CD14-positive monocyte (primary cell): ENCODE data around the gene FERD3L. TPM values are rescaled to one million over a fixed set of nuclear protein-coding genes. Genes with fewer than 3 reads are reported as not detected.

Source experiments
- DNase-seq, 3 donors: peaks; one replicate each; pipeline ENCODE4 v3.0.0-alpha.2; 2011 to 2022
- H2AFZ ChIP-seq: 2 replicates; pipeline ENCODE4 v1.6.0; 2012; ENCODE audit warnings: mild to moderate bottlenecking, low read depth, low read length, inconsistent platforms; ENCODE audit not compliant: insufficient read depth, poor library complexity, severe bottlenecking
- H3K27ac ChIP-seq, 2 donors: 1 replicate in 1 of 2; 2 replicates in 1 of 2; pipeline ENCODE4 v1.5.1; 2012 to 2013; ENCODE audit warnings: low read length in 2 of 2, control low read depth in 1 of 2, inconsistent platforms in 1 of 2, low read depth in 1 of 2, mild to moderate bottlenecking in 1 of 2
- H3K27me3 ChIP-seq, 2 donors: one replicate each; pipeline versions ENCODE4 v1.6.0 to v1.6.1; 2011 to 2013; ENCODE audit warnings: low read length in 2 of 2; ENCODE audit not compliant: control insufficient read depth in 2 of 2, insufficient read depth in 2 of 2
- H3K36me3 ChIP-seq, 2 donors: replicated peaks in 1 of 2; 1 replicate in 1 of 2; 2 replicates in 1 of 2; pipeline versions ENCODE4 v1.5.1 to v1.6.1; 2012 to 2013; ENCODE audit warnings: low read length in 2 of 2, control low read depth in 1 of 2, inconsistent platforms in 1 of 2, mild to moderate bottlenecking in 1 of 2; ENCODE audit not compliant: insufficient read depth in 2 of 2, control insufficient read depth in 1 of 2
- H3K4me1 ChIP-seq, 2 donors: 1 replicate in 1 of 2; 2 replicates in 1 of 2; pipeline versions ENCODE4 v1.5.1 to v1.6.1; 2012 to 2013; ENCODE audit warnings: low read length in 2 of 2, control low read depth in 1 of 2, inconsistent platforms in 1 of 2, mild to moderate bottlenecking in 1 of 2, moderate library complexity in 1 of 2; ENCODE audit not compliant: insufficient read depth in 2 of 2, control insufficient read depth in 1 of 2
- H3K4me2 ChIP-seq: replicated peaks from 2 replicates; pipeline ENCODE3; 2012; ENCODE audit warnings: low read length, moderate library complexity, mild to moderate bottlenecking; ENCODE audit not compliant: poor library complexity, severe bottlenecking; ENCODE audit errors: extremely low read depth
- H3K4me3 ChIP-seq, 3 experiments: fragments of 200-600 bp in 1 of 3; sonication (generic) in 1 of 3; replicated peaks in 1 of 3; 1 replicate in 2 of 3; 2 replicates in 1 of 3; pipeline ENCODE4 v1.5.1; 2011 to 2013; ENCODE audit warnings: low read length in 3 of 3, mild to moderate bottlenecking in 3 of 3, control low read depth in 2 of 3, low read depth in 2 of 3, inconsistent platforms in 1 of 3, moderate library complexity in 1 of 3
- H3K79me2 ChIP-seq: 2 replicates; pipeline ENCODE4 v1.6.0; 2012; ENCODE audit warnings: mild to moderate bottlenecking, control low read depth, inconsistent platforms, low read length, moderate library complexity; ENCODE audit not compliant: insufficient read depth
- H3K9ac ChIP-seq: 2 replicates; pipeline ENCODE4 v1.6.0; 2017; ENCODE audit warnings: low read length, mild to moderate bottlenecking; ENCODE audit not compliant: insufficient read depth, poor library complexity, severe bottlenecking
- H3K9me3 ChIP-seq, 2 donors: replicated peaks in 1 of 2; 1 replicate in 1 of 2; 2 replicates in 1 of 2; pipeline versions ENCODE4 v1.5.1 to v1.6.1; 2012 to 2013; ENCODE audit warnings: low read length in 2 of 2, control low read depth in 1 of 2; ENCODE audit not compliant: control insufficient read depth in 1 of 2, insufficient read depth in 1 of 2
- H4K20me1 ChIP-seq: 2 replicates; pipeline ENCODE4 v1.6.0; 2012; ENCODE audit warnings: mild to moderate bottlenecking, low read length, control low read depth, moderate library complexity; ENCODE audit not compliant: insufficient read depth
- H3K27ac Mint-ChIP-seq, 7 donors: one replicate each; pipeline ENCODE4 v1.8.0; 2020; ENCODE audit warnings: mild to moderate bottlenecking in 7 of 7, mixed read lengths in 7 of 7, moderate library complexity in 6 of 7, inconsistent platforms in 2 of 7
- H3K27me3 Mint-ChIP-seq, 3 donors: one replicate each; pipeline ENCODE4 v1.8.0; 2021 to 2022; ENCODE audit warnings: low read depth in 3 of 3, mild to moderate bottlenecking in 3 of 3, mixed read lengths in 3 of 3, moderate library complexity in 3 of 3, inconsistent platforms in 1 of 3
- H3K36me3 Mint-ChIP-seq, 2 donors: one replicate each; pipeline ENCODE4 v1.8.0; 2020; ENCODE audit warnings: mixed read lengths in 2 of 2, inconsistent platforms in 1 of 2, mild to moderate bottlenecking in 1 of 2
- H3K4me1 Mint-ChIP-seq: one replicate; pipeline ENCODE4 v1.8.0; 2020; ENCODE audit warnings: mild to moderate bottlenecking, mixed read lengths
- H3K4me3 Mint-ChIP-seq, 2 donors: one replicate each; pipeline ENCODE4 v1.8.0; 2020; ENCODE audit warnings: mild to moderate bottlenecking in 2 of 2, mixed read lengths in 2 of 2, moderate library complexity in 1 of 2
- H3K9me3 Mint-ChIP-seq, 7 donors: one replicate each; pipeline ENCODE4 v1.8.0; 2020 to 2022; ENCODE audit warnings: mixed read lengths in 7 of 7, mild to moderate bottlenecking in 6 of 7, moderate library complexity in 6 of 7, inconsistent platforms in 2 of 7
- WGBS: methylation state at CpG from one replicate; pipeline ENCODE4 v1.1.5; 2013; ENCODE audit warnings: missing lambda C conversion rate; ENCODE audit not compliant: insufficient coverage; 5-methylcytosine and 5-hydroxymethylcytosine counted together
- intact Hi-C, 2 donors: fragments of 100-400 bp; cut with micrococcal nuclease; formaldehyde crosslinking; loops; one replicate each; pipeline versions ENCODE4 v1.15.0 to v1.15.1; 2023
- polyA plus RNA-seq, 3 donors: library from polyadenylated mRNA; depleted of rRNA in 1 of 3; unstranded in 2 of 3; stranded (reverse) in 1 of 3; fragments of 300-500 nt in 2 of 3; fragments of >200 nt in 1 of 3; fragmentation: Illumina TruSeq in 2 of 3; gene quantifications; 1 replicate in 2 of 3; 2 replicates in 1 of 3; pipeline ENCODE4 v1.2.3, GENCODE V29; 2012 to 2021
- TF ChIP-seq, protein P1 (sequence below): fragments of 200-600 bp; IDR thresholded peaks from one replicate; pipeline ENCODE4 v1.8.0; 2022; ENCODE audit warnings: antibody characterized with exemption, mild to moderate bottlenecking

FERD3L gene
- polyA plus RNA-seq, 3 donors, result not detected

DNA sequence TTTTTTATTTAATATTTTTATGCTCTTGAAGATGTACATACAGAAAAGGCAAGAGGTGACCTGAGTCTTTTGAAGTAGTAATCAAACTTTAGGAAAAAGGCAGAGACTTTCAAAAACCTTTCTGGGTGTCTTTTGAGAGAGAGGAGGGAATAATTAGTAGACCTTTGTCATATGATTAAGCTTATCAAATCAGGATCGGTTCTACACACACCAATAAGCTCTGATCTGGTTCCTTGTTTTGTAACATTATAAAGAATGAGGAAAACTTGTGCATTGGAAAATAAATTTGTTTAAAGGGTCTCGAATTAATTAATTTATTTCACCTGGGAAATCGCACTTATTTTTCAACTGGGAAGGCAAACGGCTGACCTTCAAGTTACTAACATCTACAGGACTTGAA lies 39.7 kb downstream of the FERD3L start:
- Histone ChIP-seq H3K4me2 (no peak overlapping the region), H3K9me3 (peaks cover 9 to 44% of the 10 kb centered on the region in 2 donors), H3K9ac (no peak overlapping the region), H3K4me3 (no peak overlapping the region), H3K4me1 (peaks cover 22 to 24% of the 10 kb centered on the region in 2 donors), H3K27ac (no peak overlapping the region), H3K27me3 (peaks cover 87 to 97% of the 10 kb centered on the region in 2 donors), H4K20me1 (no peaks in the 10 kb centered on the region), H2AFZ (no peak overlapping the region), H3K79me2 (no peaks in the 10 kb centered on the region), H3K36me3 (no peaks in the 10 kb centered on the region)
- no peak for DNase-seq
- no peak overlapping the region for H3K27ac Mint-ChIP-seq
- TF ChIP-seq, protein P1, sequence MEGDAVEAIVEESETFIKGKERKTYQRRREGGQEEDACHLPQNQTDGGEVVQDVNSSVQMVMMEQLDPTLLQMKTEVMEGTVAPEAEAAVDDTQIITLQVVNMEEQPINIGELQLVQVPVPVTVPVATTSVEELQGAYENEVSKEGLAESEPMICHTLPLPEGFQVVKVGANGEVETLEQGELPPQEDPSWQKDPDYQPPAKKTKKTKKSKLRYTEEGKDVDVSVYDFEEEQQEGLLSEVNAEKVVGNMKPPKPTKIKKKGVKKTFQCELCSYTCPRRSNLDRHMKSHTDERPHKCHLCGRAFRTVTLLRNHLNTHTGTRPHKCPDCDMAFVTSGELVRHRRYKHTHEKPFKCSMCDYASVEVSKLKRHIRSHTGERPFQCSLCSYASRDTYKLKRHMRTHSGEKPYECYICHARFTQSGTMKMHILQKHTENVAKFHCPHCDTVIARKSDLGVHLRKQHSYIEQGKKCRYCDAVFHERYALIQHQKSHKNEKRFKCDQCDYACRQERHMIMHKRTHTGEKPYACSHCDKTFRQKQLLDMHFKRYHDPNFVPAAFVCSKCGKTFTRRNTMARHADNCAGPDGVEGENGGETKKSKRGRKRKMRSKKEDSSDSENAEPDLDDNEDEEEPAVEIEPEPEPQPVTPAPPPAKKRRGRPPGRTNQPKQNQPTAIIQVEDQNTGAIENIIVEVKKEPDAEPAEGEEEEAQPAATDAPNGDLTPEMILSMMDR, result no peak
- no CpG with 5 or more reads among the region's 4 CpGs for WGBS
- peaks cover 33% of the 10 kb centered on the region for H3K4me1 Mint-ChIP-seq
- H3K4me3 Mint-ChIP-seq, result peak overlapping the region in 1 of 2 donors; percentile 99
- peaks cover 78 to 95% (median 90%) of the 10 kb centered on the region in 3 donors for H3K27me3 Mint-ChIP-seq
- intact Hi-C loops, result no loop called here
- peaks cover 3 to 10% of the 10 kb centered on the region in 2 donors for H3K36me3 Mint-ChIP-seq
- H3K9me3 Mint-ChIP-seq, result peaks cover 0 to 52% (median 41%) of the 10 kb centered on the region in 7 donors

DNA sequence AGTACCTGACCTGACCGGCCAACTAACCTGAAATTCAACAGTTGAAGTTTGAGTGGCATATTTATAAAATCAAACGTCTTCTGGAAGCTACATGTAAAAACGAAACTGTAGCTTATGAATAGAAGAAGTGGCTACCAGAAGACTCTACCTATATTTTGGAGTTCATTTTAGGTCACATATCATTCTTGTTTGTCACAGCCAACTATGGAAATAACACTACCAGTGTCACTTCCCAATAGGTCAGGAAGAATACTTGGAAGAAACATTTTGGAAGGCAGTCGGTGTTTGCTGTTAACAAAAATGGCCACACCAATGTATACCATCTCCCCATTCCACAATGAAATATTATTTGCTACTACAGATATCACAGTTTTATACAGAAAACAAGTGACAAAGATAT lies 40.4 kb downstream of the FERD3L start:
- TF ChIP-seq, protein P1, result no peak
- Mint-ChIP-seq H3K4me1 (peaks cover 33% of the 10 kb centered on the region), H3K27ac (no peak overlapping the region), H3K36me3 (peaks cover 3 to 10% of the 10 kb centered on the region in 2 donors), H3K4me3 (peak overlapping the region in 1 of 2 donors; percentile 99), H3K9me3 (peaks cover 0 to 49% (median 37%) of the 10 kb centered on the region in 7 donors), H3K27me3 (peaks cover 75 to 93% (median 85%) of the 10 kb centered on the region in 3 donors)
- no peaks in the 10 kb centered on the region for H4K20me1 ChIP-seq
- H3K4me3 ChIP-seq, result no peak overlapping the region
- no peak overlapping the region for H3K9ac ChIP-seq
- 40% methylated on average over 1 of the region's 4 CpGs for WGBS
- DNase-seq, result no peak
- intact Hi-C loops, result no loop called here
- no peaks in the 10 kb centered on the region for H3K79me2 ChIP-seq
- H3K4me1 ChIP-seq, result peaks cover 22 to 24% of the 10 kb centered on the region in 2 donors
- no peak overlapping the region for H3K4me2 ChIP-seq
- H2AFZ ChIP-seq, result no peak overlapping the region
- no peaks in the 10 kb centered on the region for H3K36me3 ChIP-seq
- peaks cover 9 to 37% of the 10 kb centered on the region in 2 donors for H3K9me3 ChIP-seq
- no peak overlapping the region for H3K27ac ChIP-seq
- H3K27me3 ChIP-seq, result peaks cover 83 to 97% of the 10 kb centered on the region in 2 donors
